ENCODE results near the gene GNG13. TPM values are rescaled to one million over a fixed set of nuclear protein-coding genes. Genes with fewer than 3 reads are reported as not detected.

The GNG13 gene
- total RNA-seq, 1 donor = not detected

- H3K4me3 ChIP-seq (ENCODE audit: low read depth, low read length) = no peak overlapping the region
- no peak for DNase-seq (ENCODE audit: low read depth)
- TF ChIP-seq CTCF (IDR thresholded peaks at IDR 0.05; ENCODE audit: insufficient read depth, low read length) = no peak
Measured at GRCh38 chr16:797686-798085, 2.8 kb downstream of the GNG13 start.

- H3K4me3 ChIP-seq (ENCODE audit: low read depth, low read length) = no peak overlapping the region
- no peak for TF ChIP-seq CTCF (IDR thresholded peaks at IDR 0.05; ENCODE audit: insufficient read depth, low read length)
- DNase-seq (ENCODE audit: low read depth) = no peak
Measured at GRCh38 chr16:797120-797420, 3.5 kb downstream of the GNG13 start.

- no peak for DNase-seq (ENCODE audit: low read depth)
- H3K4me3 ChIP-seq (ENCODE audit: low read depth, low read length) = no peak overlapping the region
- no peak for TF ChIP-seq CTCF (IDR thresholded peaks at IDR 0.05; ENCODE audit: insufficient read depth, low read length)
Measured at GRCh38 chr16:796296-797119, 4.0 kb downstream of the GNG13 start.

- H3K4me3 ChIP-seq (ENCODE audit: low read depth, low read length) = no peak overlapping the region
- DNase-seq (ENCODE audit: low read depth) = no peak
- no peak for TF ChIP-seq CTCF (IDR thresholded peaks at IDR 0.05; ENCODE audit: insufficient read depth, low read length)
Measured at GRCh38 chr16:795580-796229, 4.8 kb downstream of the GNG13 start.

GRCh38 chr16:794853-795466, 5.6 kb downstream of the GNG13 start:
- H3K4me3 ChIP-seq (ENCODE audit: low read depth, low read length) = no peak overlapping the region
- DNase-seq (ENCODE audit: low read depth) = no peak
- TF ChIP-seq CTCF (IDR thresholded peaks at IDR 0.05; ENCODE audit: insufficient read depth, low read length) = no peak

- no peak for TF ChIP-seq CTCF (IDR thresholded peaks at IDR 0.05; ENCODE audit: insufficient read depth, low read length)
- no peak overlapping the region for H3K4me3 ChIP-seq (ENCODE audit: low read depth, low read length)
- no peak for DNase-seq (ENCODE audit: low read depth)
Measured at GRCh38 chr16:794091-794822, 6.3 kb downstream of the GNG13 start.

All from fibroblast of the aortic adventitia (primary cell).